ENCODE data around the gene SHROOM3. TPM values are rescaled to one million over a fixed set of nuclear protein-coding genes. Genes with fewer than 3 reads are reported as not detected.

The SHROOM3 gene
- total RNA-seq, 1 donor, result 18.0 TPM

GRCh38 chr4:76689145-76689817 is 254.3 kb downstream of the SHROOM3 start:
- no peak for DNase-seq (ENCODE audit: low read depth)
- no peak for TF ChIP-seq CTCF (IDR thresholded peaks at IDR 0.05; ENCODE audit: insufficient read depth, low read length)
- H3K4me3 ChIP-seq (ENCODE audit: low read depth, low read length), result peak overlapping the region; percentile 68

- TF ChIP-seq CTCF (IDR thresholded peaks at IDR 0.05; ENCODE audit: insufficient read depth, low read length), result no peak
- peak overlapping the region; percentile 68 for H3K4me3 ChIP-seq (ENCODE audit: low read depth, low read length)
- no peak for DNase-seq (ENCODE audit: low read depth)
These were observed 255.2 kb downstream of the SHROOM3 start for GRCh38 chr4:76690011-76690905.

GRCh38 chr4:76690906-76691275 is 255.9 kb downstream of the SHROOM3 start:
- no peak for TF ChIP-seq CTCF (IDR thresholded peaks at IDR 0.05; ENCODE audit: insufficient read depth, low read length)
- no peak overlapping the region for H3K4me3 ChIP-seq (ENCODE audit: low read depth, low read length)
- DNase-seq (ENCODE audit: low read depth), result no peak

GRCh38 chr4:76691807-76692582 is 257.0 kb downstream of the SHROOM3 start:
- no peak for DNase-seq (ENCODE audit: low read depth)

GRCh38 chr4:76692761-76693160 is 257.7 kb downstream of the SHROOM3 start:
- no peak for DNase-seq (ENCODE audit: low read depth)
- no peak for TF ChIP-seq CTCF (IDR thresholded peaks at IDR 0.05; ENCODE audit: insufficient read depth, low read length)
- H3K4me3 ChIP-seq (ENCODE audit: low read depth, low read length), result no peak overlapping the region

More at GRCh38 chr4:76691807-76692582, 257.0 kb downstream of the SHROOM3 start:
- no peak for TF ChIP-seq CTCF (IDR thresholded peaks at IDR 0.05; ENCODE audit: insufficient read depth, low read length)
- no peak overlapping the region for H3K4me3 ChIP-seq (ENCODE audit: low read depth, low read length)

- H3K4me3 ChIP-seq (ENCODE audit: low read depth, low read length), result no peak overlapping the region
- DNase-seq (ENCODE audit: low read depth), result no peak
- no peak for TF ChIP-seq CTCF (IDR thresholded peaks at IDR 0.05; ENCODE audit: insufficient read depth, low read length)
These were observed 259.0 kb downstream of the SHROOM3 start for GRCh38 chr4:76694056-76694455.
